HepG2 (cell line): ENCODE data around the gene ANKRD60. TPM values are rescaled to one million over a fixed set of nuclear protein-coding genes. Genes with fewer than 3 reads are reported as not detected.
A peak's percentile ranks its signal among the peaks of the same experiment; 100 is the strongest.

ENCODE experiments used
- HDAC1 ChIP-seq: sonication (generic); formaldehyde crosslinking; IDR thresholded peaks from 2 replicates; pipeline ENCODE4 v1.5.1; 2020; ENCODE audit warnings: mild to moderate bottlenecking, missing genetic modification reagents
- MTA1 ChIP-seq: sonication (generic); formaldehyde crosslinking; IDR thresholded peaks from 2 replicates; pipeline ENCODE4 v1.4.0; 2020; ENCODE audit warnings: missing genetic modification reagents, mild to moderate bottlenecking, borderline replicate concordance
- MTF1 ChIP-seq: sonication (generic); formaldehyde crosslinking; IDR thresholded peaks from 2 replicates; pipeline ENCODE4 v1.5.0; 2020; ENCODE audit warnings: missing genetic modification reagents
- NCOA5 ChIP-seq: sonication (generic); formaldehyde crosslinking; IDR thresholded peaks from 2 replicates; pipeline ENCODE4 v1.4.0; 2020; ENCODE audit warnings: missing genetic modification reagents
- PAWR ChIP-seq: sonication (generic); formaldehyde crosslinking; IDR thresholded peaks from 2 replicates; pipeline ENCODE4 v1.4.0; 2020; ENCODE audit warnings: missing genetic modification reagents, mild to moderate bottlenecking, borderline replicate concordance
- ZMYM3 ChIP-seq: sonication (generic); formaldehyde crosslinking; IDR thresholded peaks from 2 replicates; pipeline ENCODE4 v1.5.1; 2020; ENCODE audit warnings: mild to moderate bottlenecking, missing genetic modification reagents
- ZNF430 ChIP-seq: sonication (generic); formaldehyde crosslinking; IDR thresholded peaks from 2 replicates; pipeline ENCODE4 v1.9.0; 2021; ENCODE audit warnings: mild to moderate bottlenecking, missing genetic modification reagents
- ZNF652 ChIP-seq: IDR thresholded peaks from 2 replicates; pipeline ENCODE4 v1.6.1; 2016; ENCODE audit warnings: low read depth, borderline replicate concordance
- polyA plus RNA-seq, 8 experiments: library from polyadenylated mRNA; depleted of rRNA in 3 of 8; stranded (reverse) in 7 of 8; unstranded in 1 of 8; fragments of >200 nt; fragmentation: Illumina TruSeq in 4 of 8; extraction: Trizol in 4 of 8; gene quantifications; 2 replicates each; pipeline versions ENCODE4 v1.2.1 to v1.2.3, GENCODE V29; 2011 to 2016; ENCODE audit warnings: low read depth in 4 of 8, missing spikeins in 1 of 8, mixed read lengths in 1 of 8; ENCODE audit not compliant: insufficient read depth in 1 of 8
- total RNA-seq, 5 experiments: library from RNA; depleted of rRNA; stranded (reverse); fragments of >200 nt; fragmentation: Illumina TruSeq; extraction: Trizol; gene quantifications; 2 replicates each; pipeline ENCODE4 v1.2.3, GENCODE V29; 2016; ENCODE audit warnings: low read depth in 1 of 5
- TF ChIP-seq, protein P1 (sequence below): sonication (generic); formaldehyde crosslinking; IDR thresholded peaks from 2 replicates; pipeline ENCODE4 v1.5.0; 2020; ENCODE audit warnings: missing genetic modification reagents, mild to moderate bottlenecking, borderline replicate concordance
- TF ChIP-seq, protein P2 (sequence below): sonication (generic); formaldehyde crosslinking; IDR thresholded peaks from 2 replicates; pipeline ENCODE4 v1.9.0; 2022; ENCODE audit warnings: missing genetic modification reagents, mild to moderate bottlenecking, borderline replicate concordance
- TF ChIP-seq, protein P3 (sequence below): sonication (generic); formaldehyde crosslinking; IDR thresholded peaks from 2 replicates; pipeline ENCODE4 v1.4.0; 2020; ENCODE audit warnings: mild to moderate bottlenecking, missing genetic modification reagents, borderline replicate concordance
- TF ChIP-seq, protein P4 (sequence below): sonication (generic); formaldehyde crosslinking; IDR thresholded peaks from 2 replicates; pipeline ENCODE4 v1.4.0; 2020; ENCODE audit warnings: missing genetic modification reagents, borderline replicate concordance
- TF ChIP-seq, protein P5 (sequence below): sonication (generic); formaldehyde crosslinking; IDR thresholded peaks from 2 replicates; pipeline ENCODE4 v1.5.0; 2020; ENCODE audit warnings: mild to moderate bottlenecking, missing genetic modification reagents, borderline replicate concordance

The ANKRD60 gene
- total and polyA plus RNA-seq, 2 of the 13 experiments (the other 11 are each of a cell fraction or from before 2014, with no cell fraction given): not detected

DNA sequence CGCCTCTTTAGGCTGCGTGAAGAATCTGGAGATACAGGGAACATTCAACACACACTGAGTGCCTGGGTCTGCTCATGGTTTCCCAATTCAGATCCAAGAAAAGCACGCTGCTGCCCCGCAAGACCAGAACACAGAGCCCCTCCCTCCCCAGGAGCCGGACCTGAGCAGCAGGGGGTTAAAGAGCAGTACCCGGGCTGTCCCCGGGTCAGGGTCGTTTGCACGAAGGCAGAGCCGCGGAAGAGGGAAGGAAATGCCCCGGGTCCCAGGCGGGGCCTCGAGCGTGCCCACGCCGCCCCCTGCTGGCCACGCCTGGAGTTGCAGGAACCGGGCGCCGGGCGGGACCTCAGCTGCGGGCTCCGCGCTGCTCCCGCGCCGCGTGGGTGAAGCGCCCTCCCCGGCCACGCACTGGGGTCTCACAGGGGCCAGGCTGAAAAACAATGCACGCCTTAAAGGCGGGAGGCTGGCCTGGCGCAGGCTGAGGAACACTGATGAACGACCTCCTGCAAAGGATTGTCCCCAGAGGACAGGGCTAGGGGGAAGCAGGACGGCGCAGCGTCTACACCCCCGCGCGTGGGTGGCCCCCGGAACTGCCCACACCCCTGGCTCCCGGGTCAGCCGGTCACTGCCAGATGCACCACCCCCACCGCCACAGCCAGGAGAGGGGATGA lies 48.9 kb downstream of the ANKRD60 start (continued):
- TF ChIP-seq ZMYM3 (CRISPR knock-in tag) (no peak), HDAC1 (CRISPR knock-in tag) (no peak), ZNF430 (CRISPR knock-in tag) (peak; percentile 15; the same call in 1 of the 2 replicates), NCOA5 (CRISPR knock-in tag) (no peak), MTA1 (CRISPR knock-in tag) (peak; percentile 68; the same call in 1 of the 2 replicates), PAWR (CRISPR knock-in tag) (0 out of 2 replicates have a peak, but pooled peaks have one; percentile 71), MTF1 (CRISPR knock-in tag) (no peak), ZNF652 (CRISPR knock-in tag) (peak; percentile 77)
- TF ChIP-seq, protein P1, sequence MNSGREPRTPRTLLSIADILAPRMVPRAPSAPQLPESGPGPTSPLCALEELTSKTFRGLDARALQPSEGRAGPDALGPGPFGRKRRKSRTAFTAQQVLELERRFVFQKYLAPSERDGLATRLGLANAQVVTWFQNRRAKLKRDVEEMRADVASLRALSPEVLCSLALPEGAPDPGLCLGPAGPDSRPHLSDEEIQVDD (CRISPR knock-in tag): peak; percentile 47; the same call in 1 of the 2 replicates
- TF ChIP-seq, protein P2, sequence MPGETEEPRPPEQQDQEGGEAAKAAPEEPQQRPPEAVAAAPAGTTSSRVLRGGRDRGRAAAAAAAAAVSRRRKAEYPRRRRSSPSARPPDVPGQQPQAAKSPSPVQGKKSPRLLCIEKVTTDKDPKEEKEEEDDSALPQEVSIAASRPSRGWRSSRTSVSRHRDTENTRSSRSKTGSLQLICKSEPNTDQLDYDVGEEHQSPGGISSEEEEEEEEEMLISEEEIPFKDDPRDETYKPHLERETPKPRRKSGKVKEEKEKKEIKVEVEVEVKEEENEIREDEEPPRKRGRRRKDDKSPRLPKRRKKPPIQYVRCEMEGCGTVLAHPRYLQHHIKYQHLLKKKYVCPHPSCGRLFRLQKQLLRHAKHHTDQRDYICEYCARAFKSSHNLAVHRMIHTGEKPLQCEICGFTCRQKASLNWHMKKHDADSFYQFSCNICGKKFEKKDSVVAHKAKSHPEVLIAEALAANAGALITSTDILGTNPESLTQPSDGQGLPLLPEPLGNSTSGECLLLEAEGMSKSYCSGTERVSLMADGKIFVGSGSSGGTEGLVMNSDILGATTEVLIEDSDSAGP (CRISPR knock-in tag): peak; percentile 62; the same call in 1 of the 2 replicates
- TF ChIP-seq, protein P3, sequence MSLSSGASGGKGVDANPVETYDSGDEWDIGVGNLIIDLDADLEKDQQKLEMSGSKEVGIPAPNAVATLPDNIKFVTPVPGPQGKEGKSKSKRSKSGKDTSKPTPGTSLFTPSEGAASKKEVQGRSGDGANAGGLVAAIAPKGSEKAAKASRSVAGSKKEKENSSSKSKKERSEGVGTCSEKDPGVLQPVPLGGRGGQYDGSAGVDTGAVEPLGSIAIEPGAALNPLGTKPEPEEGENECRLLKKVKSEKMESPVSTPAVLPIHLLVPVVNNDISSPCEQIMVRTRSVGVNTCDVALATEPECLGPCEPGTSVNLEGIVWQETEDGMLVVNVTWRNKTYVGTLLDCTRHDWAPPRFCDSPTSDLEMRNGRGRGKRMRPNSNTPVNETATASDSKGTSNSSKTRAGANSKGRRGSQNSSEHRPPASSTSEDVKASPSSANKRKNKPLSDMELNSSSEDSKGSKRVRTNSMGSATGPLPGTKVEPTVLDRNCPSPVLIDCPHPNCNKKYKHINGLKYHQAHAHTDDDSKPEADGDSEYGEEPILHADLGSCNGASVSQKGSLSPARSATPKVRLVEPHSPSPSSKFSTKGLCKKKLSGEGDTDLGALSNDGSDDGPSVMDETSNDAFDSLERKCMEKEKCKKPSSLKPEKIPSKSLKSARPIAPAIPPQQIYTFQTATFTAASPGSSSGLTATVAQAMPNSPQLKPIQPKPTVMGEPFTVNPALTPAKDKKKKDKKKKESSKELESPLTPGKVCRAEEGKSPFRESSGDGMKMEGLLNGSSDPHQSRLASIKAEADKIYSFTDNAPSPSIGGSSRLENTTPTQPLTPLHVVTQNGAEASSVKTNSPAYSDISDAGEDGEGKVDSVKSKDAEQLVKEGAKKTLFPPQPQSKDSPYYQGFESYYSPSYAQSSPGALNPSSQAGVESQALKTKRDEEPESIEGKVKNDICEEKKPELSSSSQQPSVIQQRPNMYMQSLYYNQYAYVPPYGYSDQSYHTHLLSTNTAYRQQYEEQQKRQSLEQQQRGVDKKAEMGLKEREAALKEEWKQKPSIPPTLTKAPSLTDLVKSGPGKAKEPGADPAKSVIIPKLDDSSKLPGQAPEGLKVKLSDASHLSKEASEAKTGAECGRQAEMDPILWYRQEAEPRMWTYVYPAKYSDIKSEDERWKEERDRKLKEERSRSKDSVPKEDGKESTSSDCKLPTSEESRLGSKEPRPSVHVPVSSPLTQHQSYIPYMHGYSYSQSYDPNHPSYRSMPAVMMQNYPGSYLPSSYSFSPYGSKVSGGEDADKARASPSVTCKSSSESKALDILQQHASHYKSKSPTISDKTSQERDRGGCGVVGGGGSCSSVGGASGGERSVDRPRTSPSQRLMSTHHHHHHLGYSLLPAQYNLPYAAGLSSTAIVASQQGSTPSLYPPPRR (CRISPR knock-in tag): 0 out of 2 replicates have a peak, but pooled peaks have one; percentile 33
- TF ChIP-seq, protein P4, sequence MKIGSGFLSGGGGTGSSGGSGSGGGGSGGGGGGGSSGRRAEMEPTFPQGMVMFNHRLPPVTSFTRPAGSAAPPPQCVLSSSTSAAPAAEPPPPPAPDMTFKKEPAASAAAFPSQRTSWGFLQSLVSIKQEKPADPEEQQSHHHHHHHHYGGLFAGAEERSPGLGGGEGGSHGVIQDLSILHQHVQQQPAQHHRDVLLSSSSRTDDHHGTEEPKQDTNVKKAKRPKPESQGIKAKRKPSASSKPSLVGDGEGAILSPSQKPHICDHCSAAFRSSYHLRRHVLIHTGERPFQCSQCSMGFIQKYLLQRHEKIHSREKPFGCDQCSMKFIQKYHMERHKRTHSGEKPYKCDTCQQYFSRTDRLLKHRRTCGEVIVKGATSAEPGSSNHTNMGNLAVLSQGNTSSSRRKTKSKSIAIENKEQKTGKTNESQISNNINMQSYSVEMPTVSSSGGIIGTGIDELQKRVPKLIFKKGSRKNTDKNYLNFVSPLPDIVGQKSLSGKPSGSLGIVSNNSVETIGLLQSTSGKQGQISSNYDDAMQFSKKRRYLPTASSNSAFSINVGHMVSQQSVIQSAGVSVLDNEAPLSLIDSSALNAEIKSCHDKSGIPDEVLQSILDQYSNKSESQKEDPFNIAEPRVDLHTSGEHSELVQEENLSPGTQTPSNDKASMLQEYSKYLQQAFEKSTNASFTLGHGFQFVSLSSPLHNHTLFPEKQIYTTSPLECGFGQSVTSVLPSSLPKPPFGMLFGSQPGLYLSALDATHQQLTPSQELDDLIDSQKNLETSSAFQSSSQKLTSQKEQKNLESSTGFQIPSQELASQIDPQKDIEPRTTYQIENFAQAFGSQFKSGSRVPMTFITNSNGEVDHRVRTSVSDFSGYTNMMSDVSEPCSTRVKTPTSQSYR (CRISPR knock-in tag): no peak
- TF ChIP-seq, protein P5, sequence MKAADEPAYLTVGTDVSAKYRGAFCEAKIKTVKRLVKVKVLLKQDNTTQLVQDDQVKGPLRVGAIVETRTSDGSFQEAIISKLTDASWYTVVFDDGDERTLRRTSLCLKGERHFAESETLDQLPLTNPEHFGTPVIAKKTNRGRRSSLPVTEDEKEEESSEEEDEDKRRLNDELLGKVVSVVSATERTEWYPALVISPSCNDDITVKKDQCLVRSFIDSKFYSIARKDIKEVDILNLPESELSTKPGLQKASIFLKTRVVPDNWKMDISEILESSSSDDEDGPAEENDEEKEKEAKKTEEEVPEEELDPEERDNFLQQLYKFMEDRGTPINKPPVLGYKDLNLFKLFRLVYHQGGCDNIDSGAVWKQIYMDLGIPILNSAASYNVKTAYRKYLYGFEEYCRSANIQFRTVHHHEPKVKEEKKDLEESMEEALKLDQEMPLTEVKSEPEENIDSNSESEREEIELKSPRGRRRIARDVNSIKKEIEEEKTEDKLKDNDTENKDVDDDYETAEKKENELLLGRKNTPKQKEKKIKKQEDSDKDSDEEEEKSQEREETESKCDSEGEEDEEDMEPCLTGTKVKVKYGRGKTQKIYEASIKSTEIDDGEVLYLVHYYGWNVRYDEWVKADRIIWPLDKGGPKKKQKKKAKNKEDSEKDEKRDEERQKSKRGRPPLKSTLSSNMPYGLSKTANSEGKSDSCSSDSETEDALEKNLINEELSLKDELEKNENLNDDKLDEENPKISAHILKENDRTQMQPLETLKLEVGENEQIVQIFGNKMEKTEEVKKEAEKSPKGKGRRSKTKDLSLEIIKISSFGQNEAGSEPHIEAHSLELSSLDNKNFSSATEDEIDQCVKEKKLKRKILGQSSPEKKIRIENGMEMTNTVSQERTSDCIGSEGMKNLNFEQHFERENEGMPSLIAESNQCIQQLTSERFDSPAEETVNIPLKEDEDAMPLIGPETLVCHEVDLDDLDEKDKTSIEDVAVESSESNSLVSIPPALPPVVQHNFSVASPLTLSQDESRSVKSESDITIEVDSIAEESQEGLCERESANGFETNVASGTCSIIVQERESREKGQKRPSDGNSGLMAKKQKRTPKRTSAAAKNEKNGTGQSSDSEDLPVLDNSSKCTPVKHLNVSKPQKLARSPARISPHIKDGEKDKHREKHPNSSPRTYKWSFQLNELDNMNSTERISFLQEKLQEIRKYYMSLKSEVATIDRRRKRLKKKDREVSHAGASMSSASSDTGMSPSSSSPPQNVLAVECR: no peak; the same call in 1 of the 2 replicates
